Fibroblast of lung (primary cell): ENCODE measurements around the gene C6orf62. TPM values are rescaled to one million over a fixed set of nuclear protein-coding genes. Genes with fewer than 3 reads are reported as not detected.

Experiments used
- DNase-seq, 2 donors: peaks; one replicate each; pipeline versions ENCODE4 v3.0.0 to v3.0.0-alpha.2; 2010; ENCODE audit warnings: low read depth in 2 of 2
- H2AFZ ChIP-seq: 2 replicates; pipeline ENCODE4 v1.5.1; 2012; ENCODE audit warnings: low read length, control low read depth, inconsistent platforms
- H3K27ac ChIP-seq: 2 replicates; pipeline ENCODE4 v1.5.1; 2011; ENCODE audit warnings: low read length, control low read depth; ENCODE audit not compliant: insufficient read depth
- H3K27me3 ChIP-seq: 2 replicates; pipeline ENCODE4 v1.5.1; 2011; ENCODE audit warnings: mild to moderate bottlenecking, low read length; ENCODE audit not compliant: control insufficient read depth, insufficient read depth
- H3K36me3 ChIP-seq: 2 replicates; pipeline ENCODE4 v1.5.1; 2011; ENCODE audit warnings: low read length; ENCODE audit not compliant: control insufficient read depth, insufficient read depth
- H3K4me1 ChIP-seq: 2 replicates; pipeline ENCODE4 v1.5.1; 2011; ENCODE audit warnings: low read length; ENCODE audit not compliant: control insufficient read depth, insufficient read depth; ENCODE audit errors: extremely low read depth
- H3K4me2 ChIP-seq: 2 replicates; pipeline ENCODE4 v1.5.1; 2011; ENCODE audit warnings: low read length, control low read depth; ENCODE audit not compliant: insufficient read depth; ENCODE audit errors: extremely low read depth
- H3K4me3 ChIP-seq, 4 experiments: fragments of 200-600 bp in 1 of 4; sonication (generic) in 1 of 4; replicated peaks in 1 of 4; 2 replicates each; pipeline ENCODE4 v1.5.1; 2011 to 2016; ENCODE audit warnings: low read length in 4 of 4, low read depth in 3 of 4, mild to moderate bottlenecking in 3 of 4, control low read depth in 2 of 4, inconsistent platforms in 1 of 4, mixed read lengths in 1 of 4; ENCODE audit not compliant: insufficient read depth in 1 of 4; ENCODE audit errors: control extremely low read depth in 1 of 4
- H3K79me2 ChIP-seq: 2 replicates; pipeline ENCODE4 v1.5.1; 2012; ENCODE audit warnings: mild to moderate bottlenecking, low read length, inconsistent platforms; ENCODE audit not compliant: control insufficient read depth, insufficient read depth
- H3K9ac ChIP-seq: 2 replicates; pipeline ENCODE4 v1.5.1; 2011; ENCODE audit warnings: mild to moderate bottlenecking, low read length, control low read depth; ENCODE audit not compliant: insufficient read depth
- H3K9me3 ChIP-seq: 2 replicates; pipeline ENCODE4 v1.5.1; 2012; ENCODE audit warnings: low read depth, low read length; ENCODE audit not compliant: control insufficient read depth, insufficient read depth
- H4K20me1 ChIP-seq: 2 replicates; pipeline ENCODE4 v1.5.1; 2011; ENCODE audit warnings: low read length; ENCODE audit not compliant: control insufficient read depth, insufficient read depth; ENCODE audit errors: extremely low read depth
- EZH2 ChIP-seq: IDR thresholded peaks from 2 replicates; pipeline ENCODE4 v1.5.1; 2012; ENCODE audit warnings: low read length, control low read depth, mild to moderate bottlenecking; ENCODE audit errors: missing control alignments
- polyA plus RNA-seq, 2 donors: library from polyadenylated mRNA; depleted of rRNA in 1 of 2; stranded (reverse) in 1 of 2; unstranded in 1 of 2; fragments of >200 nt; gene quantifications; 2 replicates each; pipeline ENCODE4 v1.2.1, GENCODE V29; 2011 to 2012; ENCODE audit warnings: missing spikeins in 1 of 2
- total RNA-seq: library from RNA; depleted of rRNA; stranded (reverse); fragments of >200 nt; gene quantifications from 2 replicates; pipeline ENCODE4 v1.2.1, GENCODE V29; 2014
- TF ChIP-seq, protein P1 (sequence below), 2 donors: IDR thresholded peaks in 1 of 2; conservative IDR thresholded peaks in 1 of 2; 1 replicate in 1 of 2; 2 replicates in 1 of 2; pipeline ENCODE4 v1.5.1; 2011 to 2012; ENCODE audit warnings: low read length in 2 of 2, control low read depth in 1 of 2, inconsistent platforms in 1 of 2, low read depth in 1 of 2, mild to moderate bottlenecking in 1 of 2

Gene C6orf62
- total and polyA plus RNA-seq, 2 donors (not counting 1 experiment from before 2014, with no cell fraction given), result 103 to 147 TPM

DNA sequence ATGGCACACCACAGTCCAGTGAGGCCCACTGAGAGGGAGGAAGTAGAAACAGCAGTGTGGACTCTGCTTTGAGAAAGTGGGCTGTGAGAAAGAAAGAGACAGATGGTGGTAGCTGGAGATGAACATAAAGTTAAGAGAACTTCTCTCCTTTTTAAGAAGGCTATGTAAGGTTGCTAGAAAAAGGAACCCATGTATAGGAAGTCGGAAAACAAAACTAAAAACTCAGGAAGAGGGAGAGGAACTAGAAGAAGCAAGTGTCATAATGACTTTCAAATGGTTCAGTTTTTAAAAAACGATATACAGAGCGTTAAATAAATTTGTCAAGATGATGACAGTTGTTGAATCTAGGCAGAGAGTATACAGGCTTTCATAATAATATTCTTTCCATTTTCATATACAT lies 30.3 kb upstream of the C6orf62 start:
- H3K9ac ChIP-seq, result no peak overlapping the region
- H3K27me3 ChIP-seq, result no peaks in the 10 kb centered on the region
- no peaks in the 10 kb centered on the region for H4K20me1 ChIP-seq
- H2AFZ ChIP-seq, result no peak overlapping the region
- H3K4me2 ChIP-seq, result no peak overlapping the region
- no peaks in the 10 kb centered on the region for H3K9me3 ChIP-seq
- H3K79me2 ChIP-seq, result no peaks in the 10 kb centered on the region
- TF ChIP-seq EZH2, result no peak
- TF ChIP-seq, protein P1, sequence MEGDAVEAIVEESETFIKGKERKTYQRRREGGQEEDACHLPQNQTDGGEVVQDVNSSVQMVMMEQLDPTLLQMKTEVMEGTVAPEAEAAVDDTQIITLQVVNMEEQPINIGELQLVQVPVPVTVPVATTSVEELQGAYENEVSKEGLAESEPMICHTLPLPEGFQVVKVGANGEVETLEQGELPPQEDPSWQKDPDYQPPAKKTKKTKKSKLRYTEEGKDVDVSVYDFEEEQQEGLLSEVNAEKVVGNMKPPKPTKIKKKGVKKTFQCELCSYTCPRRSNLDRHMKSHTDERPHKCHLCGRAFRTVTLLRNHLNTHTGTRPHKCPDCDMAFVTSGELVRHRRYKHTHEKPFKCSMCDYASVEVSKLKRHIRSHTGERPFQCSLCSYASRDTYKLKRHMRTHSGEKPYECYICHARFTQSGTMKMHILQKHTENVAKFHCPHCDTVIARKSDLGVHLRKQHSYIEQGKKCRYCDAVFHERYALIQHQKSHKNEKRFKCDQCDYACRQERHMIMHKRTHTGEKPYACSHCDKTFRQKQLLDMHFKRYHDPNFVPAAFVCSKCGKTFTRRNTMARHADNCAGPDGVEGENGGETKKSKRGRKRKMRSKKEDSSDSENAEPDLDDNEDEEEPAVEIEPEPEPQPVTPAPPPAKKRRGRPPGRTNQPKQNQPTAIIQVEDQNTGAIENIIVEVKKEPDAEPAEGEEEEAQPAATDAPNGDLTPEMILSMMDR (conservative IDR thresholded peaks at IDR 0.05 in 1 of 2, IDR thresholded peaks at IDR 0.05 in 1 of 2; ENCODE audit: low read depth in 1 of 2, low read length in 2 of 2), result no peak
- no peaks in the 10 kb centered on the region for H3K4me1 ChIP-seq
- DNase-seq, result no peak
- no peak overlapping the region for H3K27ac ChIP-seq
- H3K4me3 ChIP-seq, result no peak overlapping the region
- H3K36me3 ChIP-seq, result no peaks in the 10 kb centered on the region

DNA sequence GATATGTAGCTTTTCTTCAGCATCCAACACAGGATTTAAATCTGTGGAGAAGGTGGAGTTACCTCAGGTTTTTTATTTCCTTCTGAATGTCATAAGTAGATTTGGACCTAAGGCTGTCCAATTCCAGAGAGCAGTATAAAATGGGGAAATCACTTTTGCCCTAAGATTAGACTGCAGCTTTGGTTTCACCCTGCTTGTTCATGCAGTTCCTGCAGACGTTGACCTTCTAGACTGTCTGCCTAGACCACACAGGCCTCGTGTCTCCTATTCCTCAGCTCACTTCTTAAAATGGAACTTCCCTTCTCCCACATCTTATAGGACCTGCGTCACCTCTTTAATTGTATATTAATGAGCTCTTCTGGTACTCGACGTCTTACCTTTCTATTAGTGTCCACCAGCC lies 26.0 kb upstream of the C6orf62 start:
- Histone ChIP-seq H3K4me3 (no peak overlapping the region), H3K36me3 (no peaks in the 10 kb centered on the region), H3K9me3 (no peaks in the 10 kb centered on the region), H3K4me2 (no peak overlapping the region), H4K20me1 (no peaks in the 10 kb centered on the region), H2AFZ (no peak overlapping the region), H3K79me2 (no peaks in the 10 kb centered on the region), H3K4me1 (peaks cover 8% of the 10 kb centered on the region), H3K27me3 (no peaks in the 10 kb centered on the region), H3K9ac (no peak overlapping the region), H3K27ac (no peak overlapping the region)
- TF ChIP-seq EZH2, result no peak
- DNase-seq, result no peak

DNA sequence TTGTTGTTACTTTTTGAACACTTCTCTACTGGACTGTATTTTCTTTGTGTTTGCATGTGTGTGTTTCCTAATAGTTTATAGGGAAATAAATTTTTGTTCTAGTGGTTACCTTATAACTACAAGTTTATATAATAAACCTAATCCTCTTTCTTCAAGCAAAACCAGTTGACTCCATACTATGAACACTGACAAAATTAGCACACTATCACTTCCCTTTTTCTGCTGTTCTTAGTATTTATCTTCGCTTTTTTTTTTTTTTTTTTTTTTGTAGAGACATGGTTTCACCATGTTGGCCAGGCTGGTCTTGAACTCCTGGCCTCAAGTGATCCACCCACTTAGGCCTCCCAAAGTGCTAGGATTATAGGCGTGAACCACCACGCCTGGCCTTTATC lies 25.0 kb upstream of the C6orf62 start:
- H3K4me3 ChIP-seq, result no peak overlapping the region
- peak overlapping the region; percentile 97 for H3K27ac ChIP-seq
- H3K36me3 ChIP-seq, result no peaks in the 10 kb centered on the region
- peak overlapping the region; percentile 96 for H2AFZ ChIP-seq
- H3K4me1 ChIP-seq, result peaks cover 8% of the 10 kb centered on the region
- DNase-seq, result no peak
- TF ChIP-seq, protein P1 (conservative IDR thresholded peaks at IDR 0.05 in 1 of 2, IDR thresholded peaks at IDR 0.05 in 1 of 2; ENCODE audit: low read depth in 1 of 2, low read length in 2 of 2), result no peak
- no peak for TF ChIP-seq EZH2
- H3K4me2 ChIP-seq, result peak overlapping the region; percentile 68
- no peaks in the 10 kb centered on the region for H3K27me3 ChIP-seq
- H3K79me2 ChIP-seq, result no peaks in the 10 kb centered on the region
- H3K9me3 ChIP-seq, result no peaks in the 10 kb centered on the region
- no peaks in the 10 kb centered on the region for H4K20me1 ChIP-seq
- no peak overlapping the region for H3K9ac ChIP-seq
